ENCODE data around the gene TECPR1.

TECPR1 gene

DNA sequence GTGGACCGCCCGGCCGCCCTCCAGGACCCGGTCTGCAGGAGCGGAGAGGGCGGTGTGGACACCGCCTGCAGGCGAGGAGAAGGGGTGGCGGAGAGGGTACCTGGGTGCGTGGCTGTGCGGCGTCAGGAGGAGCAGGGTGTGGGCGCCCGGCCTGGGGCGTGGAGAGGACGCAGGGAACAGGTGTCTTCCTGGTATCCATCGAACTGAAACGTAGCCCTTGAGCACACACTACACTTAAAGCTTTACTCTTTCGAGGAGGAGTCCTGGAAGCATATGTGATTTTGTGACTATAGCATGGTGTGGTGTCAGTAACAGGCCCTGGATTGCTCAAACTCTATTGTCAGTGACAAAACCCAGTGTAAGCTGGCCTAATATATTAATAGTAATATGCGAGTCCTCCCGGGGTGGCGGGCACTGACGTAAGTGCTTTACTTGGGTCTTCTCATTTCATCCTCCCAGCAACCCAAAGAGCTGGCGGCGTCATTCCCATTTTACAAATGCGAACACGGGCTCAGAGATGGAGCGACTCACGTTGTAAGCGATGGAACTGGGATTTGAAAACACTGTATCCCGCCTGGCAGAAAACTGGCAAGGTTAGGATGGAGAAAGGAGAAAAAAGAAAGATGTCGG is 508 bp upstream of the TECPR1 start:
- no peak for DNase-seq (ENCODE audit: low spot score)
- H3K27ac ChIP-seq, result peak overlapping the region; percentile 70
- TF ChIP-seq CTCF (conservative IDR thresholded peaks at IDR 0.05; ENCODE audit: low read depth), result no peak
- ChIA-PET POLR2A (ENCODE audit: low non-redundant PET) (no interaction called here), CTCF (no interaction called here)

- ChIA-PET POLR2A (ENCODE audit: low non-redundant PET) (no interaction called here), CTCF (interaction anchor here (0.6 kb wide), 1 partner anchor 53 kb away, joined by 4 read pairs; no protein-coding TSS in a partner anchor)
- no peak for DNase-seq (ENCODE audit: low spot score)
- H3K27ac ChIP-seq, result peak overlapping the region; percentile 70
- TF ChIP-seq CTCF (conservative IDR thresholded peaks at IDR 0.05; ENCODE audit: low read depth), result no peak
Measured at GRCh38 chr7:98251231-98251600, 816 bp downstream of the TECPR1 start.

DNA sequence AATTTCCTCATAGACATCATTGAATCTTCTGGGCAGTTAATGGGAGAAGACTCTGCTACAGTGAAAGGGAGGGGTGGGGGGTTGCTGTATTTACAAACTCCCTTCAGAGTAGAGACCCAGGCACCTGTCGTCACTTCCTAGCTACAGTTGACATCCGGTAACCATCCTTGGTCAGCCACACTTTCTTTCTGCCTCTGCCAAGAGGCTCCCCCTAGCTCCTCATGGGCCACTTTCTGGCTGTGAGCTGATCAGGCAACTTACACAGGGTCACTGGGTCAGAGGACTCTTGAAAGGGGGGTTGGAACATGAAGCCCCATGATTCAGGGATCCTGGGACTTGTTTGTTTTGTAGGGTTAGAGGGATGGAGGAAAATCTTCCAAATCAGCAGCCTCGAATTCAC is 1.2 kb downstream of the TECPR1 start:
- POLR2A ChIA-PET (ENCODE audit: low non-redundant PET), result interaction anchor here (0.7 kb wide), 1 partner anchor 99 kb away, joined by 3 read pairs; no protein-coding TSS in a partner anchor
- H3K27ac ChIP-seq, result no peak overlapping the region

GRCh38 chr7:98249106-98249505 is 2.9 kb downstream of the TECPR1 start:
- no peak for DNase-seq (ENCODE audit: low spot score)
- CTCF ChIA-PET, result no interaction called here
- TF ChIP-seq CTCF (conservative IDR thresholded peaks at IDR 0.05; ENCODE audit: low read depth), result no peak
- H3K27ac ChIP-seq, result peak overlapping the region; percentile 10; the same call in 1 of the 2 replicates
- POLR2A ChIA-PET (ENCODE audit: low non-redundant PET), result no interaction called here

More for the DNA sequence above, 1.2 kb downstream of the TECPR1 start:
- CTCF ChIA-PET, result interaction anchor here (0.6 kb wide), 2 partner anchors 16 to 53 kb away, joined by 3 to 4 read pairs; no protein-coding TSS in a partner anchor
- TF ChIP-seq CTCF (conservative IDR thresholded peaks at IDR 0.05; ENCODE audit: low read depth), result no peak
- no peak for DNase-seq (ENCODE audit: low spot score)

DNA sequence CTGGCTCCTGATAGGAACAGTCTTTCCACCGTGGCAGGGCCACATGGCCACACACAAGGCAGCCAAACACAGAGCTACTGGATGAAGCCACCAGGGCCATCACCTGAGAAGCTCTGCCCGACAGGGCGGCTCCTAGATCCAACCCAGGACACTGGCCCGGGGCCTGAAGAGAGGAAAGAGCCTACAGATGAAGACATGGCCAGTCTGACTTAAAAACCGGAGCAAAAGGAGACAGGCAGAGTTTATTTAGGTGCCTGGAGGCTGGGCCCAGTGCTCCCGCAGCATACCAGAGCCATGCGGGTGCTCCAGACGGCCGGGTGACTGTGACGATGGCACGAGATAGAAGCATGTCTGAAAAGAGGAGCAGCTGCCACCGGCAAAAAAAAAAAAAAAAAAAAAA is 3.9 kb downstream of the TECPR1 start:
- H3K27ac ChIP-seq, result no peak overlapping the region
- no peak for DNase-seq (ENCODE audit: low spot score)
- ChIA-PET CTCF (interaction anchor here (0.7 kb wide), 1 partner anchor 20 kb away, joined by 3 read pairs; no protein-coding TSS in a partner anchor), POLR2A (ENCODE audit: low non-redundant PET) (no interaction called here)
- no peak for TF ChIP-seq CTCF (conservative IDR thresholded peaks at IDR 0.05; ENCODE audit: low read depth)

GRCh38 chr7:98244871-98245270 is 7.2 kb downstream of the TECPR1 start:
- TF ChIP-seq CTCF (conservative IDR thresholded peaks at IDR 0.05; ENCODE audit: low read depth), result no peak
- CTCF ChIA-PET, result no interaction called here
- POLR2A ChIA-PET (ENCODE audit: low non-redundant PET), result no interaction called here
- no peak overlapping the region; the same call in 1 of the 2 replicates for H3K27ac ChIP-seq
- DNase-seq (ENCODE audit: low spot score), result no peak
